H9 (cell line): ENCODE data around the gene ZNF512. TPM values are rescaled to one million over a fixed set of nuclear protein-coding genes. Genes with fewer than 3 reads are reported as not detected.

ENCODE experiments used
- DNase-seq: peaks from one replicate; pipeline ENCODE4 v3.0.0-alpha.2; 2017
- H2AFZ ChIP-seq: one replicate; pipeline ENCODE4 v1.6.1; 2013; ENCODE audit warnings: mild to moderate bottlenecking, low read length, control low read depth, moderate library complexity
- H2AK5ac ChIP-seq: 2 replicates; pipeline ENCODE4 v1.6.1; 2013; ENCODE audit warnings: low read length, control low read depth, mixed read lengths; ENCODE audit not compliant: insufficient read length
- H2BK120ac ChIP-seq: one replicate; pipeline ENCODE4 v1.6.1; 2013; ENCODE audit warnings: low read depth, mild to moderate bottlenecking, low read length, control low read depth, inconsistent platforms; ENCODE audit not compliant: poor library complexity, severe bottlenecking
- H2BK12ac ChIP-seq: 2 replicates; pipeline ENCODE4 v1.6.1; 2013; ENCODE audit warnings: low read length, control low read depth, mixed read lengths, low read depth; ENCODE audit not compliant: insufficient read length
- H2BK15ac ChIP-seq: 2 replicates; pipeline ENCODE4 v1.6.1; 2013; ENCODE audit warnings: low read depth, low read length, control low read depth
- H2BK20ac ChIP-seq: one replicate; pipeline ENCODE4 v1.6.1; 2013; ENCODE audit warnings: low read depth, mild to moderate bottlenecking, low read length, control low read depth, inconsistent platforms; ENCODE audit not compliant: poor library complexity, severe bottlenecking
- H2BK5ac ChIP-seq: 2 replicates; pipeline ENCODE4 v1.6.1; 2013; ENCODE audit warnings: low read length, control low read depth, mixed read lengths; ENCODE audit not compliant: insufficient read length
- H3K14ac ChIP-seq: 2 replicates; pipeline ENCODE4 v1.6.1; 2013; ENCODE audit warnings: low read length, control low read depth; ENCODE audit not compliant: insufficient read depth
- H3K18ac ChIP-seq: 2 replicates; pipeline ENCODE4 v1.6.1; 2013; ENCODE audit warnings: low read depth, mild to moderate bottlenecking, mixed read lengths, low read length, control low read depth; ENCODE audit not compliant: insufficient read length
- H3K23ac ChIP-seq: 2 replicates; pipeline ENCODE4 v1.6.1; 2013; ENCODE audit warnings: low read length, control low read depth, mixed read lengths, low read depth; ENCODE audit not compliant: insufficient read length
- H3K23me2 ChIP-seq: 2 replicates; pipeline ENCODE4 v1.6.1; 2013; ENCODE audit warnings: low read depth, mild to moderate bottlenecking, mixed read lengths, low read length, control low read depth; ENCODE audit not compliant: insufficient read length, poor library complexity, severe bottlenecking
- H3K27ac ChIP-seq: 2 replicates; pipeline ENCODE4 v1.5.1; 2013; ENCODE audit warnings: low read length, control low read depth, mixed read lengths, low read depth; ENCODE audit not compliant: insufficient read length
- H3K27me3 ChIP-seq: 2 replicates; pipeline ENCODE4 v1.6.1; 2013; ENCODE audit warnings: low read length, control low read depth, inconsistent platforms; ENCODE audit not compliant: insufficient read depth
- H3K4ac ChIP-seq: 2 replicates; pipeline ENCODE4 v1.6.1; 2013; ENCODE audit warnings: low read depth, mild to moderate bottlenecking, control low read depth, inconsistent platforms, low read length, moderate library complexity
- H3K4me1 ChIP-seq: 2 replicates; pipeline ENCODE4 v1.6.1; 2013; ENCODE audit warnings: low read length, control low read depth, inconsistent platforms; ENCODE audit not compliant: insufficient read depth
- H3K4me2 ChIP-seq: 2 replicates; pipeline ENCODE4 v1.6.1; 2013; ENCODE audit warnings: low read length, control low read depth, mixed read lengths; ENCODE audit not compliant: insufficient read length, insufficient read depth
- H3K56ac ChIP-seq: 2 replicates; pipeline ENCODE4 v1.6.1; 2013; ENCODE audit warnings: low read depth, mild to moderate bottlenecking, mixed read lengths, low read length, control low read depth; ENCODE audit not compliant: insufficient read length
- H3K79me1 ChIP-seq: 2 replicates; pipeline ENCODE4 v1.6.1; 2013; ENCODE audit warnings: low read depth, mild to moderate bottlenecking, moderate library complexity, low read length, control low read depth, inconsistent platforms; ENCODE audit not compliant: insufficient read depth, poor library complexity, severe bottlenecking
- H3K79me2 ChIP-seq: 2 replicates; pipeline ENCODE4 v1.6.1; 2013; ENCODE audit warnings: low read length, control low read depth, inconsistent platforms; ENCODE audit not compliant: insufficient read depth
- H3K9ac ChIP-seq: 2 replicates; pipeline ENCODE4 v1.6.1; 2013; ENCODE audit warnings: low read length, control low read depth, mixed read lengths; ENCODE audit not compliant: insufficient read length; ENCODE audit errors: extremely low read depth
- H3K9me3 ChIP-seq: one replicate; pipeline ENCODE4 v1.6.1; 2013; ENCODE audit warnings: low read depth, low read length, inconsistent platforms; ENCODE audit not compliant: control insufficient read depth
- H3T11ph ChIP-seq: one replicate; pipeline ENCODE4 v1.6.1; 2013; ENCODE audit warnings: mild to moderate bottlenecking, low read length, control low read depth, inconsistent platforms
- H4K20me1 ChIP-seq: one replicate; pipeline ENCODE4 v1.6.1; 2013; ENCODE audit not compliant: control insufficient read depth, insufficient read length, insufficient read depth
- H4K5ac ChIP-seq: 2 replicates; pipeline ENCODE4 v1.6.1; 2013; ENCODE audit warnings: low read depth, mild to moderate bottlenecking, mixed read lengths, low read length, control low read depth; ENCODE audit not compliant: insufficient read length
- H4K8ac ChIP-seq: replicated peaks from 2 replicates; pipeline ENCODE4 v1.6.1; 2013; ENCODE audit warnings: low read length, control low read depth, mixed read lengths, low read depth; ENCODE audit not compliant: insufficient read length
- H4K91ac ChIP-seq: 2 replicates; pipeline ENCODE4 v1.6.1; 2013; ENCODE audit warnings: low read depth, mild to moderate bottlenecking, moderate library complexity, mixed read lengths, low read length, control low read depth; ENCODE audit not compliant: insufficient read length
- H3K27ac Mint-ChIP-seq, 3 experiments: 2 replicates in 2 of 3; 3 replicates in 1 of 3; pipeline ENCODE4 v1.8.0; 2020 to 2021; ENCODE audit warnings: mixed read lengths in 3 of 3, mild to moderate bottlenecking in 1 of 3, moderate library complexity in 1 of 3
- H3K27me3 Mint-ChIP-seq: 2 replicates; pipeline ENCODE4 v1.8.0; 2021; ENCODE audit warnings: low read depth, mild to moderate bottlenecking, moderate library complexity, mixed read lengths
- H3K36me3 Mint-ChIP-seq, 3 experiments: 2 replicates in 2 of 3; 3 replicates in 1 of 3; pipeline ENCODE4 v1.8.0; 2020 to 2021; ENCODE audit warnings: low read depth in 3 of 3, mixed read lengths in 3 of 3; ENCODE audit not compliant: insufficient read depth in 1 of 3
- H3K4me1 Mint-ChIP-seq, 2 experiments: 2 replicates each; pipeline ENCODE4 v1.8.0; 2020; ENCODE audit warnings: mixed read lengths in 2 of 2
- H3K4me3 Mint-ChIP-seq, 2 experiments: 2 replicates in 1 of 2; 3 replicates in 1 of 2; pipeline ENCODE4 v1.8.0; 2020 to 2021; ENCODE audit warnings: mild to moderate bottlenecking in 2 of 2, mixed read lengths in 2 of 2, moderate library complexity in 1 of 2
- H3K9me3 Mint-ChIP-seq, 2 experiments: 2 replicates in 1 of 2; 3 replicates in 1 of 2; pipeline ENCODE4 v1.8.0; 2020; ENCODE audit warnings: mild to moderate bottlenecking in 2 of 2, mixed read lengths in 2 of 2, moderate library complexity in 1 of 2
- CTCF ChIP-seq: fragments of 200-600 bp; sonication (generic); conservative IDR thresholded peaks from 3 replicates; pipeline ENCODE4 v1.8.0; 2021; ENCODE audit warnings: antibody characterized with exemption, mild to moderate bottlenecking
- WGBS: extraction: QIAGEN DNeasy Blood & Tissue Kit; methylation state at CpG from one replicate; pipeline ENCODE4 v1.1.7; 2013; ENCODE audit warnings: missing lambda C conversion rate, low lambda C conversion rate, mixed read lengths; ENCODE audit not compliant: insufficient read length; ENCODE audit errors: extremely low coverage; 5-methylcytosine and 5-hydroxymethylcytosine counted together
- total RNA-seq: library from RNA; stranded (reverse); gene quantifications from 2 replicates; pipeline ENCODE4 v1.2.1, GENCODE V29; 2021

Gene ZNF512
- total RNA-seq, 1 experiment from 2014 or later, result 38.2 TPM

GRCh38 chr2:27615316-27615715 lies 32.5 kb downstream of the ZNF512 start:
- H4K20me1 ChIP-seq, result no peaks in the 10 kb centered on the region
- no peaks in the 10 kb centered on the region for H3K79me1 ChIP-seq
- H3K27me3 Mint-ChIP-seq, result no peaks in the 10 kb centered on the region
- no peaks in the 10 kb centered on the region for H3K79me2 ChIP-seq
- no peaks in the 10 kb centered on the region for H3K4me1 Mint-ChIP-seq
- H4K91ac ChIP-seq, result no peak overlapping the region
- peaks cover 23 to 63% (median 59%) of the 10 kb centered on the region in 3 experiments; a peak in 6 of 7 replicates for H3K36me3 Mint-ChIP-seq
- no peak overlapping the region for H3K4ac ChIP-seq
- H4K8ac ChIP-seq, result no peak overlapping the region
- no peak overlapping the region for H2AK5ac ChIP-seq
- H2BK5ac ChIP-seq, result no peak overlapping the region
- H3K9ac ChIP-seq, result no peak overlapping the region
- no peak overlapping the region for H3K4me2 ChIP-seq
- no peaks in the 10 kb centered on the region for H3K4me1 ChIP-seq
- WGBS, result no CpG with 5 or more reads among the region's 3 CpGs
- no peaks in the 10 kb centered on the region for H3K9me3 Mint-ChIP-seq
- no peak overlapping the region for H3K14ac ChIP-seq
- H2AFZ ChIP-seq, result no peak overlapping the region
- H3K23me2 ChIP-seq, result no peaks in the 10 kb centered on the region
- H2BK15ac ChIP-seq, result no peak overlapping the region
- no peak overlapping the region for H3K27ac Mint-ChIP-seq
- no peak overlapping the region for H2BK12ac ChIP-seq
- no peak overlapping the region for H3K27ac ChIP-seq
- H2BK120ac ChIP-seq, result no peak overlapping the region
- H3K23ac ChIP-seq, result no peak overlapping the region
- no peak overlapping the region for H3K4me3 Mint-ChIP-seq
- no peak overlapping the region for H4K5ac ChIP-seq
- H3K27me3 ChIP-seq, result no peaks in the 10 kb centered on the region; the same call in 1 of the 2 replicates
- no peak overlapping the region for H2BK20ac ChIP-seq
- no peak overlapping the region for H3T11ph ChIP-seq
- no peak for DNase-seq
- no peaks in the 10 kb centered on the region for H3K9me3 ChIP-seq
- no peak overlapping the region for H3K18ac ChIP-seq
- H3K56ac ChIP-seq, result no peak overlapping the region
- TF ChIP-seq CTCF, result no peak
